ENCODE results near the gene VGLL4. TPM values are rescaled to one million over a fixed set of nuclear protein-coding genes. Genes with fewer than 3 reads are reported as not detected.
A peak's percentile ranks its signal among the peaks of the same experiment; 100 is the strongest.

VGLL4 gene
- total RNA-seq, 1 experiment from 2014 or later, result 66.0 TPM

GRCh38 chr3:11563159-11563864 is 80.4 kb downstream of the VGLL4 start:
- Histone ChIP-seq H3K4me3 (ENCODE audit: low read depth in 2 of 2, low read length in 2 of 2) (no peak overlapping the region), H3K4me1 (ENCODE audit: control insufficient read depth, insufficient read depth, low read length) (peaks cover 66% of the 10 kb centered on the region), H3K9me3 (ENCODE audit: control insufficient read depth, insufficient read depth, low read depth, low read length) (no peaks in the 10 kb centered on the region), H3K27me3 (ENCODE audit: control insufficient read depth, insufficient read depth, low read length) (no peaks in the 10 kb centered on the region), H3K27ac (ENCODE audit: low read length) (peak overlapping the region; percentile 96), H3K36me3 (ENCODE audit: control insufficient read depth, insufficient read depth, low read length) (no peaks in the 10 kb centered on the region; the same call in 1 of the 2 replicates)
- TF ChIP-seq, protein P1, sequence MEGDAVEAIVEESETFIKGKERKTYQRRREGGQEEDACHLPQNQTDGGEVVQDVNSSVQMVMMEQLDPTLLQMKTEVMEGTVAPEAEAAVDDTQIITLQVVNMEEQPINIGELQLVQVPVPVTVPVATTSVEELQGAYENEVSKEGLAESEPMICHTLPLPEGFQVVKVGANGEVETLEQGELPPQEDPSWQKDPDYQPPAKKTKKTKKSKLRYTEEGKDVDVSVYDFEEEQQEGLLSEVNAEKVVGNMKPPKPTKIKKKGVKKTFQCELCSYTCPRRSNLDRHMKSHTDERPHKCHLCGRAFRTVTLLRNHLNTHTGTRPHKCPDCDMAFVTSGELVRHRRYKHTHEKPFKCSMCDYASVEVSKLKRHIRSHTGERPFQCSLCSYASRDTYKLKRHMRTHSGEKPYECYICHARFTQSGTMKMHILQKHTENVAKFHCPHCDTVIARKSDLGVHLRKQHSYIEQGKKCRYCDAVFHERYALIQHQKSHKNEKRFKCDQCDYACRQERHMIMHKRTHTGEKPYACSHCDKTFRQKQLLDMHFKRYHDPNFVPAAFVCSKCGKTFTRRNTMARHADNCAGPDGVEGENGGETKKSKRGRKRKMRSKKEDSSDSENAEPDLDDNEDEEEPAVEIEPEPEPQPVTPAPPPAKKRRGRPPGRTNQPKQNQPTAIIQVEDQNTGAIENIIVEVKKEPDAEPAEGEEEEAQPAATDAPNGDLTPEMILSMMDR (IDR thresholded peaks at IDR 0.05), result no peak
- no peak for TF ChIP-seq TCF7L2 (IDR thresholded peaks at IDR 0.05; ENCODE audit: low read depth, low read length)
- no peak for TF ChIP-seq REST (IDR thresholded peaks at IDR 0.05; ENCODE audit: insufficient read depth in 1 of 2, low read depth in 2 of 2, low read length in 1 of 2)
- no peak for TF ChIP-seq POLR2AphosphoS5 (IDR thresholded peaks at IDR 0.05; ENCODE audit: low read depth, low read length)
- TF ChIP-seq SIN3A (IDR thresholded peaks at IDR 0.05; ENCODE audit: borderline replicate concordance, insufficient read depth, low read depth, low read length), result no peak
- intact Hi-C loops (cut with micrococcal nuclease; ENCODE audit: unreplicated experiment) (no loop called here), in situ Hi-C loops (cut with HindIII; ENCODE audit: low pct_unique_long_range_greater_than_20kb, low sequenced_read_pairs) (no loop called here)
- POLR2A ChIA-PET, result interaction anchor here (0.8 to 1.2 kb wide), 2 partner anchors 9 to 18 kb away, joined by 3 to 8 read pairs; no protein-coding TSS in a partner anchor
- BruUV-seq (replicated peaks), result no TSS peak
- no peak for ATAC-seq
- CTCF ChIA-PET, result no interaction called here
- no peak for DNase-seq (ENCODE audit: low read depth, low spot score)

GRCh38 chr3:11562277-11562881 is 81.3 kb downstream of the VGLL4 start:
- H3K9me3 ChIP-seq (ENCODE audit: control insufficient read depth, insufficient read depth, low read depth, low read length), result no peaks in the 10 kb centered on the region
- intact Hi-C loops (cut with micrococcal nuclease; ENCODE audit: unreplicated experiment) (no loop called here), in situ Hi-C loops (cut with HindIII; ENCODE audit: low pct_unique_long_range_greater_than_20kb, low sequenced_read_pairs) (no loop called here)
- peaks cover 65% of the 10 kb centered on the region for H3K4me1 ChIP-seq (ENCODE audit: control insufficient read depth, insufficient read depth, low read length)
- TF ChIP-seq, protein P1 (IDR thresholded peaks at IDR 0.05), result no peak
- TF ChIP-seq TCF7L2 (IDR thresholded peaks at IDR 0.05; ENCODE audit: low read depth, low read length) (no peak), POLR2AphosphoS5 (IDR thresholded peaks at IDR 0.05; ENCODE audit: low read depth, low read length) (no peak), REST (IDR thresholded peaks at IDR 0.05; ENCODE audit: insufficient read depth in 1 of 2, low read depth in 2 of 2, low read length in 1 of 2) (no peak), SIN3A (IDR thresholded peaks at IDR 0.05; ENCODE audit: borderline replicate concordance, insufficient read depth, low read depth, low read length) (no peak)
- no peaks in the 10 kb centered on the region; the same call in 1 of the 2 replicates for H3K36me3 ChIP-seq (ENCODE audit: control insufficient read depth, insufficient read depth, low read length)
- ChIA-PET CTCF (interaction anchor here (0.7 kb wide), 1 partner anchor 164 kb away, joined by 7 read pairs; no protein-coding TSS in a partner anchor), POLR2A (interaction anchor here (0.6 to 1.2 kb wide), 2 partner anchors 7 to 19 kb away, joined by 3 to 8 read pairs; no protein-coding TSS in a partner anchor)
- H3K27ac ChIP-seq (ENCODE audit: low read length), result peak overlapping the region; percentile 96
- BruUV-seq (replicated peaks), result no TSS peak
- H3K4me3 ChIP-seq (ENCODE audit: low read depth in 2 of 2, low read length in 2 of 2), result no peak overlapping the region
- ATAC-seq (no peak), DNase-seq (ENCODE audit: low read depth, low spot score) (no peak)
- no peaks in the 10 kb centered on the region for H3K27me3 ChIP-seq (ENCODE audit: control insufficient read depth, insufficient read depth, low read length)
